ENCODE measurements around the gene ARL14. TPM values are rescaled to one million over a fixed set of nuclear protein-coding genes. Genes with fewer than 3 reads are reported as not detected.

Gene ARL14
- total RNA-seq, 2 experiments from 2014 or later = not detected

DNA sequence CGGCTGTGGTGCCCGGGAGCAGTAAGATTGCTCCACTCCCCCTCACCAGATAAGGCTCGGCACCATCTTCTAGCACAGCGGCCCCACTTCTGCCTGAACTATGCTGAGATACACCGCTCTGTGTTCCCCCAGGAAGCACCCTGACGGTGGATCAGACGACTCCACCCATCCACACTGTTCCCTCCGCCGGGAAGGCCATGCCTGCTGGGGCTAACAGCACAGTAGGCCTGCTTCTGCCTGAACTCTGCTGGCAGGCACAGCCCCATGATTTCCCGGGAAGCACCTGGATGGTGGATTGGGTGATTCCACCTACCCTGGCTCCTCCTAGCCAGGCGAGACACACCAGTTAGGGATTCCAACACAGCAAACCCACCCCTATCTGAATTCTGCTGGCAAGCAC lies 42.8 kb downstream of the ARL14 start:
- H3K36me3 ChIP-seq (ENCODE audit: insufficient read depth, low read length) = no peaks in the 10 kb centered on the region
- H3K4me1 ChIP-seq (ENCODE audit: insufficient read depth, low read length, poor library complexity, severe bottlenecking) = no peaks in the 10 kb centered on the region
- no peak overlapping the region for H3K4me2 ChIP-seq (ENCODE audit: low read length)
- H3K4me3 ChIP-seq (ENCODE audit: low read depth, low read length, poor library complexity, severe bottlenecking) = no peak overlapping the region
- no peak overlapping the region for H2AFZ ChIP-seq (ENCODE audit: low read length)
- DNase-seq (ENCODE audit: low spot score) = no peak
- no peaks in the 10 kb centered on the region for H3K79me2 ChIP-seq (ENCODE audit: insufficient read depth, low read depth, low read length)
- TF ChIP-seq, protein P1, sequence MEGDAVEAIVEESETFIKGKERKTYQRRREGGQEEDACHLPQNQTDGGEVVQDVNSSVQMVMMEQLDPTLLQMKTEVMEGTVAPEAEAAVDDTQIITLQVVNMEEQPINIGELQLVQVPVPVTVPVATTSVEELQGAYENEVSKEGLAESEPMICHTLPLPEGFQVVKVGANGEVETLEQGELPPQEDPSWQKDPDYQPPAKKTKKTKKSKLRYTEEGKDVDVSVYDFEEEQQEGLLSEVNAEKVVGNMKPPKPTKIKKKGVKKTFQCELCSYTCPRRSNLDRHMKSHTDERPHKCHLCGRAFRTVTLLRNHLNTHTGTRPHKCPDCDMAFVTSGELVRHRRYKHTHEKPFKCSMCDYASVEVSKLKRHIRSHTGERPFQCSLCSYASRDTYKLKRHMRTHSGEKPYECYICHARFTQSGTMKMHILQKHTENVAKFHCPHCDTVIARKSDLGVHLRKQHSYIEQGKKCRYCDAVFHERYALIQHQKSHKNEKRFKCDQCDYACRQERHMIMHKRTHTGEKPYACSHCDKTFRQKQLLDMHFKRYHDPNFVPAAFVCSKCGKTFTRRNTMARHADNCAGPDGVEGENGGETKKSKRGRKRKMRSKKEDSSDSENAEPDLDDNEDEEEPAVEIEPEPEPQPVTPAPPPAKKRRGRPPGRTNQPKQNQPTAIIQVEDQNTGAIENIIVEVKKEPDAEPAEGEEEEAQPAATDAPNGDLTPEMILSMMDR (conservative IDR thresholded peaks at IDR 0.05; ENCODE audit: low read length) = no peak
- TF ChIP-seq EZH2phosphoT487 (IDR thresholded peaks at IDR 0.05; ENCODE audit: borderline replicate concordance, low read depth, low read length) = no peak
- H4K20me1 ChIP-seq (ENCODE audit: insufficient read depth, low read length) = no peaks in the 10 kb centered on the region
- no peaks in the 10 kb centered on the region for H3K9me3 ChIP-seq (ENCODE audit: low read length)
- BruUV-seq (replicated peaks) = no TSS peak
- H3K9me2 ChIP-seq (ENCODE audit: insufficient read depth, low read length) = no peaks in the 10 kb centered on the region
- intact Hi-C loops (cut with micrococcal nuclease; ENCODE audit: unreplicated experiment) = no loop called here
- H3K27ac ChIP-seq (ENCODE audit: low read depth, low read length, poor library complexity, severe bottlenecking) = no peak overlapping the region
- POLR2A ChIA-PET = no interaction called here
- CTCF ChIA-PET (ENCODE audit: unreplicated experiment) = no interaction called here

DNA sequence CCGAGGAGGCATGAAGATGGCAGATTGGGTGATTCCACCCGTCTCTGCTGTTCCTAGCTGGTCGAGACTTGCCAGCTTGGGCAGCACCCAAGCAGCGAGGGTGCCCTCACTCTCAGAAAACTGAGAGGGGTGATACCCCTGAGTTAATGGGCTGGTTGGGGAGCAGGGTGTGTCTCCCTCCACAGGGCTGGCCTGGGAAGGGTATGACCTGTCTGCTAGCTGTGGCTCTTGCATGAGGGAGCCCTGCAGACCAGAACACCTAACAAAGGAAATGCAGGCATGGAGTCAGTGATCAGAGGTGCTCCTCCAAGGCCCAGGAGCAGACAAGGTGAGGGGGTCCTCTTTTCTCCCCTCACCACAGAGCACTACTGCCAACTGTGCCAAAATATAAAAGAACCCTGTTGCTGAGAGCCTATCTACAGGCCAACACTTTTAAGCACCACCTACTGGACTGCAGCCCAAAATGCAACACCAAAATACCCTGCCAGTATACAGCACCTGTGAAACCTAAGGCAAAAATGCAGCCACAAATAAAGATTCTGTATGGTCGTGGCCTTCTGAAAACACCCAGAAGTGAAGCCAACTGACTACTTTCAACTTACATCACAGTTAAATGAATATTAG lies 43.3 kb downstream of the ARL14 start:
- no peaks in the 10 kb centered on the region for H3K9me3 ChIP-seq (ENCODE audit: low read length)
- H3K4me2 ChIP-seq (ENCODE audit: low read length) = no peak overlapping the region
- H3K27ac ChIP-seq (ENCODE audit: low read depth, low read length, poor library complexity, severe bottlenecking) = no peak overlapping the region
- intact Hi-C loops (cut with micrococcal nuclease; ENCODE audit: unreplicated experiment) = no loop called here
- BruUV-seq (replicated peaks) = no TSS peak
- ChIA-PET CTCF (ENCODE audit: unreplicated experiment) (no interaction called here), POLR2A (interaction anchor here (1.3 kb wide), 1 partner anchor 16 kb away, joined by 4 read pairs; no protein-coding TSS in a partner anchor)
- no peaks in the 10 kb centered on the region for H3K36me3 ChIP-seq (ENCODE audit: insufficient read depth, low read length)
- no peak overlapping the region for H2AFZ ChIP-seq (ENCODE audit: low read length)
- TF ChIP-seq EZH2phosphoT487 (IDR thresholded peaks at IDR 0.05; ENCODE audit: borderline replicate concordance, low read depth, low read length) = no peak
- TF ChIP-seq, protein P1 (conservative IDR thresholded peaks at IDR 0.05; ENCODE audit: low read length) = peak; percentile 51
- no peaks in the 10 kb centered on the region for H3K79me2 ChIP-seq (ENCODE audit: insufficient read depth, low read depth, low read length)
- peak; percentile 4 for DNase-seq (ENCODE audit: low spot score)
- no peaks in the 10 kb centered on the region for H3K4me1 ChIP-seq (ENCODE audit: insufficient read depth, low read length, poor library complexity, severe bottlenecking)
- H4K20me1 ChIP-seq (ENCODE audit: insufficient read depth, low read length) = no peaks in the 10 kb centered on the region
- no peaks in the 10 kb centered on the region for H3K9me2 ChIP-seq (ENCODE audit: insufficient read depth, low read length)
- H3K4me3 ChIP-seq (ENCODE audit: low read depth, low read length, poor library complexity, severe bottlenecking) = no peak overlapping the region

DNA sequence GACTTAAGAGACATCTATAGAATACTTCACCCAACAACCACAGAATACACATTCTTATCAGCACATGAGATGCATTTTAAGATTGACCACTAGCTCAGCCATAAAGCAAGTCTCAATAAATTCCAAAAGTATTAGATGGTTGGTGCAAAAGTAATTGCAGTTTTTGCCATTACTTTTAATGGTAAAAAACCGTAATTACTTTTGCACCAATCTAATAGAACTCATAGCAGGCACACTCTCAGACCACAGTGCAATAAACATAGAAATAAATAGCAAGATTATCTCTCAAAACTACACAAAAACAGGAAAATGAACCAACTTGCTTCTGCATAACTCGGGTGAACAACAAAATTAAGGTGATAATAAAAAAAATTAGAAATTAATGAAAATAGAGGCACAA lies 45.4 kb downstream of the ARL14 start:
- H4K20me1 ChIP-seq (ENCODE audit: insufficient read depth, low read length) = no peaks in the 10 kb centered on the region
- H3K27ac ChIP-seq (ENCODE audit: low read depth, low read length, poor library complexity, severe bottlenecking) = no peak overlapping the region
- H3K4me2 ChIP-seq (ENCODE audit: low read length) = no peak overlapping the region
- H3K4me3 ChIP-seq (ENCODE audit: low read depth, low read length, poor library complexity, severe bottlenecking) = no peak overlapping the region
- BruUV-seq (replicated peaks) = no TSS peak
- no peak for DNase-seq (ENCODE audit: low spot score)
- ChIA-PET POLR2A (no interaction called here), CTCF (ENCODE audit: unreplicated experiment) (no interaction called here)
- H2AFZ ChIP-seq (ENCODE audit: low read length) = no peak overlapping the region
- no peaks in the 10 kb centered on the region for H3K9me3 ChIP-seq (ENCODE audit: low read length)
- intact Hi-C loops (cut with micrococcal nuclease; ENCODE audit: unreplicated experiment) = no loop called here
- H3K4me1 ChIP-seq (ENCODE audit: insufficient read depth, low read length, poor library complexity, severe bottlenecking) = no peaks in the 10 kb centered on the region
- TF ChIP-seq, protein P1 (conservative IDR thresholded peaks at IDR 0.05; ENCODE audit: low read length) = no peak
- TF ChIP-seq EZH2phosphoT487 (IDR thresholded peaks at IDR 0.05; ENCODE audit: borderline replicate concordance, low read depth, low read length) = no peak
- H3K9me2 ChIP-seq (ENCODE audit: insufficient read depth, low read length) = no peaks in the 10 kb centered on the region
- H3K36me3 ChIP-seq (ENCODE audit: insufficient read depth, low read length) = no peaks in the 10 kb centered on the region
- H3K79me2 ChIP-seq (ENCODE audit: insufficient read depth, low read depth, low read length) = no peaks in the 10 kb centered on the region
